Common myeloid progenitor, CD34-positive (primary cell): ENCODE data around the gene NEUROD1.

Experiments
- CTCF ChIA-PET: fragments of 350-600 bp; sonication (Branson Sonifier 250); formaldehyde crosslinking; loops from one replicate; lab custom pipeline; 2021; ENCODE audit warnings: antibody characterized with exemption; lab: Charles Lee
- POLR2A ChIA-PET: fragments of 350-600 bp; sonication (Branson Sonifier 250); formaldehyde crosslinking; loops from one replicate; lab custom pipeline; 2021; ENCODE audit warnings: antibody characterized with exemption; lab: Charles Lee
- DNase-seq, 3 donors: peaks; one replicate each; pipeline versions ENCODE4 v3.0.0 to v3.0.0-alpha.2; 2013
- H3K27ac ChIP-seq, 2 experiments: 1 replicate in 1 of 2; 2 replicates in 1 of 2; pipeline ENCODE4 v1.7.0; 2013; ENCODE audit warnings: inconsistent platforms in 2 of 2, low read length in 2 of 2, mild to moderate bottlenecking in 2 of 2, low read depth in 1 of 2, moderate library complexity in 1 of 2; ENCODE audit not compliant: severe bottlenecking in 2 of 2, insufficient read depth in 1 of 2, poor library complexity in 1 of 2
- H3K27me3 ChIP-seq, 5 experiments: replicated peaks in 2 of 5; 1 replicate in 3 of 5; 2 replicates in 2 of 5; pipeline versions ENCODE4 v1.6.1 to v1.7.0; 2013; ENCODE audit warnings: low read length in 4 of 5, mild to moderate bottlenecking in 2 of 5, moderate library complexity in 2 of 5, inconsistent platforms in 1 of 5; ENCODE audit not compliant: insufficient read depth in 5 of 5, control insufficient read depth in 4 of 5
- H3K36me3 ChIP-seq, 4 experiments: 1 replicate in 2 of 4; 2 replicates in 2 of 4; pipeline versions ENCODE4 v1.6.1 to v1.7.0; 2013; ENCODE audit warnings: low read length in 3 of 4, control low read depth in 1 of 4, mild to moderate bottlenecking in 1 of 4; ENCODE audit not compliant: control insufficient read depth in 4 of 4, insufficient read depth in 4 of 4
- H3K4me1 ChIP-seq, 4 experiments: 1 replicate in 3 of 4; 2 replicates in 1 of 4; pipeline versions ENCODE4 v1.6.1 to v1.7.1; 2013; ENCODE audit warnings: low read length in 3 of 4, mild to moderate bottlenecking in 3 of 4, control low read depth in 1 of 4, inconsistent platforms in 1 of 4, moderate library complexity in 1 of 4; ENCODE audit not compliant: control insufficient read depth in 4 of 4, insufficient read depth in 4 of 4; ENCODE audit errors: control extremely low read depth in 1 of 4
- H3K4me3 ChIP-seq, 7 experiments: 1 replicate in 4 of 7; 2 replicates in 3 of 7; pipeline versions ENCODE4 v1.5.1 to v1.7.0; 2013; ENCODE audit warnings: mild to moderate bottlenecking in 7 of 7, low read length in 6 of 7, moderate library complexity in 6 of 7, inconsistent platforms in 2 of 7, low read depth in 2 of 7, control low read depth in 1 of 7; ENCODE audit not compliant: insufficient read depth in 4 of 7, control insufficient read depth in 1 of 7; ENCODE audit errors: extremely low read depth in 1 of 7
- H3K9me3 ChIP-seq, 5 experiments: 1 replicate in 4 of 5; 2 replicates in 1 of 5; pipeline versions ENCODE4 v1.6.1 to v1.7.1; 2013; ENCODE audit warnings: low read length in 4 of 5, mild to moderate bottlenecking in 2 of 5, inconsistent platforms in 1 of 5, low read depth in 1 of 5, moderate library complexity in 1 of 5; ENCODE audit not compliant: control insufficient read depth in 4 of 5, insufficient read depth in 2 of 5; ENCODE audit errors: control extremely low read depth in 1 of 5
- WGBS: methylation state at CpG from one replicate; pipeline ENCODE4 v1.1.5; 2013; ENCODE audit not compliant: insufficient coverage; 5-methylcytosine and 5-hydroxymethylcytosine counted together

Gene NEUROD1

GRCh38 chr2:181673173-181673572, 7.1 kb downstream of the NEUROD1 start:
- CTCF ChIA-PET = interaction anchor here (1.0 kb wide), 1 partner anchor 16 kb away, joined by 3 read pairs; no protein-coding TSS in a partner anchor
- Histone ChIP-seq H3K27me3 (peaks cover 10 to 50% (median 29%) of the 10 kb centered on the region in 5 experiments), H3K4me1 (peaks cover 0 to 3% (median 2%) of the 10 kb centered on the region in 4 experiments), H3K27ac (no peak overlapping the region), H3K4me3 (no peak overlapping the region), H3K9me3 (peaks cover 0 to 3% (median 0%) of the 10 kb centered on the region in 5 experiments), H3K36me3 (no peaks in the 10 kb centered on the region)
- POLR2A ChIA-PET = interaction anchor here (0.6 kb wide), 1 partner anchor 989 kb away, joined by 3 read pairs; no protein-coding TSS in a partner anchor
- no CpG with 5 or more reads among the region's 2 CpGs for WGBS
- no peak for DNase-seq

DNA sequence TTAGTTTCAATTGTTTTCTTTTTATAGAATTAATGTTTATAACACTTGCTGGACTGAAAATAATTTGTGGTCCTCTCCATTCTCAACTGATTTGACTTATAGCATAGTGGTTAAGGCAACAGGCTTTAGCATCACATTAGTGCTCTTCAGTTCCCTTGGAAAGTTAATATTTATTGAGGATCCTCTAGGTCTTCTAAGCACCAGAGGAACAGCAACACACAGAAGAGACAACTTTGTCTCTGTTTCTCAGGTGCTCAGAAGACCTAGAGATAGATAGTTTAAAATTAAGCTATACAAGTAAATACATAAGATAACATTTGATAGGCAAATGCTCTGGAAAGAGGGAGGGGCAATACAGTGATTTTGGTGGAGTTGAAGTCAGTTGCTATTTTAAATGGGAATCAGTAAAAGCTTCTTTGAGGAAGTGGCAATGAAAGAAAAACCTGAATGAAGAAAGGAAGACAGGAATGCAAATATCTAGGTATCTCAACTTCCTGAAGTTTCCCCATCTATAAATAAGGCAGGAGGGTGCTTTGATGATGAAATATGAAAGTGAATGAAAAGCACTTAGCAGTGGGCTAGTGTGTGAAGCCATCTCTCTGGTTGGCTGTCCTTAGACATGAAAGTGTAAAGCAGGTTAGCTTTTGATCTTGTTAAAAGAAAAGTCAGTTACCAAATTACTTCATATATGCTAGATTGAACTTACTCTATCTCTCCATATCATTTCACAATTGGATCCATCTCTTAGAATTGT, 7.9 kb downstream of the NEUROD1 start:
- Histone ChIP-seq H3K27me3 (peaks cover 8 to 46% (median 22%) of the 10 kb centered on the region in 5 experiments), H3K4me1 (no peaks in the 10 kb centered on the region), H3K27ac (no peak overlapping the region), H3K4me3 (no peak overlapping the region), H3K9me3 (peaks cover 0 to 3% (median 0%) of the 10 kb centered on the region in 5 experiments), H3K36me3 (no peaks in the 10 kb centered on the region)
- no peak for DNase-seq
- ChIA-PET POLR2A (interaction anchor here (0.6 kb wide), 1 partner anchor 990 kb away, joined by 3 read pairs; no protein-coding TSS in a partner anchor), CTCF (no interaction called here)

GRCh38 chr2:181670632-181671031, 9.7 kb downstream of the NEUROD1 start:
- no peak overlapping the region for H3K4me3 ChIP-seq
- ChIA-PET POLR2A (no interaction called here), CTCF (interaction anchor here (0.7 to 2.0 kb wide), 2 partner anchors 12 to 15 kb away, joined by 3 to 7 read pairs; no protein-coding TSS in a partner anchor)
- peaks cover 0 to 12% (median 3%) of the 10 kb centered on the region in 5 experiments for H3K9me3 ChIP-seq
- no peaks in the 10 kb centered on the region for H3K36me3 ChIP-seq
- peaks cover 8 to 36% (median 19%) of the 10 kb centered on the region in 5 experiments for H3K27me3 ChIP-seq
- H3K4me1 ChIP-seq = no peaks in the 10 kb centered on the region
- WGBS = no CpG with 5 or more reads among the region's 1 CpG
- DNase-seq = no peak
- no peak overlapping the region for H3K27ac ChIP-seq

- CTCF ChIA-PET = interaction anchor here (1.1 kb wide), 1 partner anchor 9 kb away, joined by 4 read pairs; no protein-coding TSS in a partner anchor
- H3K4me1 ChIP-seq = no peaks in the 10 kb centered on the region
- H3K9me3 ChIP-seq = peaks cover 3 to 12% (median 5%) of the 10 kb centered on the region in 5 experiments
- peaks cover 2 to 12% (median 8%) of the 10 kb centered on the region in 5 experiments for H3K27me3 ChIP-seq
- WGBS = no CpG with 5 or more reads among the region's 1 CpG
- DNase-seq = no peak
- POLR2A ChIA-PET = no interaction called here
- H3K36me3 ChIP-seq = no peaks in the 10 kb centered on the region
- no peak overlapping the region for H3K27ac ChIP-seq
- no peak overlapping the region for H3K4me3 ChIP-seq
Measured at GRCh38 chr2:181667234-181667633, 13.1 kb downstream of the NEUROD1 start.

DNA sequence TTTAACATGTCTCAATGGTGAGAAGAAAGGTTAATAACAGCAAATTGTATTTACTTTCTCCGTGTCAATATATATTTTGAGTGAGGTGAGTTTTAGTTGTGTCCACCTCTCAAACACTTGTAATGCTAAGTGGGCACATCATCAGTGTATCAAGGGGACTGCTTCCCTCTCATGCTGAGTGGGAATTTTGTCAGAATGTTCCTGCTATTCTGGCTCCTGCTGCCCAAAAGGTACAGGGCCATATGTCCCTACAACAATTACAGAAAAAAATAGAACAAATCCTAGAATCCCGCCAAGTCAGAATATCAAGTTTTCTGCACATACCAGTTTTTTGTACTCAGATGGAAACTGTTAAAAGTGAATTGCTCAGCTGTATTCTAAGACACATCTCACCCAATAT, 18.0 kb downstream of the NEUROD1 start:
- Histone ChIP-seq H3K4me1 (peaks cover 0 to 3% (median under 1%) of the 10 kb centered on the region in 4 experiments), H3K36me3 (no peaks in the 10 kb centered on the region), H3K4me3 (no peak overlapping the region), H3K9me3 (peaks cover 1 to 12% (median 3%) of the 10 kb centered on the region in 5 experiments), H3K27me3 (peaks cover 3 to 18% (median 9%) of the 10 kb centered on the region in 5 experiments), H3K27ac (no peak overlapping the region)
- ChIA-PET POLR2A (no interaction called here), CTCF (no interaction called here)
- DNase-seq = no peak
- 100% methylated on average over 1 of the region's 2 CpGs for WGBS

GRCh38 chr2:181660181-181660580, 20.1 kb downstream of the NEUROD1 start:
- ChIA-PET CTCF (no interaction called here), POLR2A (no interaction called here)
- Histone ChIP-seq H3K27ac (no peak overlapping the region), H3K27me3 (peaks cover 3 to 32% (median 15%) of the 10 kb centered on the region in 5 experiments), H3K4me3 (no peak overlapping the region), H3K36me3 (no peaks in the 10 kb centered on the region), H3K9me3 (peaks cover 0 to 1% (median 0%) of the 10 kb centered on the region in 5 experiments), H3K4me1 (peaks cover 0 to 13% (median 10%) of the 10 kb centered on the region in 4 experiments)
- WGBS = 100% methylated on average over 1 of the region's 3 CpGs
- DNase-seq = no peak

DNA sequence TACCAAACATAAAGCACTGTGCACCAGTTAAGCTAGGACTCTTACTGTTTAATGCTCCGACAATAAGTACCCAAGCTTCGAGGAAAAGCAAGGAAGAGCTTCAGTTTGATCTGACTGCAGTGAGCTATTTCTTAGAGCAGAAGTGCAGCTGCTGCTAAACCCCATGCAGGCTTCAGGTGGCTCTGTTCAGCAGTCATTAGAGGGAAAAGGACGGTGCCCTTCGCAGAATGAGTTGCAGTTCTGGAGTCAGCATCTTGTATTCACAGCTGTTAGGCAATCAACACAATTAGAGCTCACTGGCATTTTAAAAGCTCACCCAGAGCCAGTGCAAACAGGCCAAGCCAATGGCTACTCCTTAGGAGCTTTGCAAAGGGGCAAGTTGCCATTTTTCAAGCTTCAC, 21.9 kb downstream of the NEUROD1 start:
- CTCF ChIA-PET = interaction anchor here (0.7 to 2.2 kb wide), 5 partner anchors 9 to 73 kb away, joined by 3 to 6 read pairs (median 4); no protein-coding TSS in a partner anchor
- no peaks in the 10 kb centered on the region for H3K36me3 ChIP-seq
- H3K27me3 ChIP-seq = peaks cover 3 to 36% (median 15%) of the 10 kb centered on the region in 5 experiments
- H3K4me1 ChIP-seq = peaks cover 0 to 13% (median 10%) of the 10 kb centered on the region in 4 experiments
- DNase-seq = no peak
- POLR2A ChIA-PET = no interaction called here
- WGBS = 94% methylated on average over 3 of the region's 4 CpGs
- no peak overlapping the region for H3K27ac ChIP-seq
- H3K4me3 ChIP-seq = no peak overlapping the region
- H3K9me3 ChIP-seq = peaks cover 0 to 1% (median 0%) of the 10 kb centered on the region in 5 experiments
